Brain microvascular endothelial cell (primary cell): ENCODE measurements around the gene TMEM208.

Experiments
- DNase-seq: peaks from one replicate; pipeline ENCODE4 v3.0.0-alpha.2; 2020
- H3K27ac ChIP-seq: fragments of 250-450 bp; sonication (Bioruptor Pico); 2 replicates; pipeline ENCODE4 v1.5.1; 2020; ENCODE audit warnings: mild to moderate bottlenecking, moderate library complexity
- H3K27me3 ChIP-seq: fragments of 250-450 bp; sonication (Bioruptor Pico); replicated peaks from 2 replicates; pipeline ENCODE4 v1.5.1; 2020; ENCODE audit warnings: mild to moderate bottlenecking
- H3K36me3 ChIP-seq: fragments of 250-450 bp; sonication (Bioruptor Pico); replicated peaks from 2 replicates; pipeline ENCODE4 v1.5.1; 2020; ENCODE audit warnings: mild to moderate bottlenecking
- H3K4me3 ChIP-seq: 2 replicates; pipeline ENCODE4 v1.5.1; 2011; ENCODE audit warnings: low read depth, mild to moderate bottlenecking, control low read depth, low read length, moderate library complexity
- in situ Hi-C: cut with HindIII; loops from 2 replicates; pipeline ENCODE4 v1.10.0; 2017; ENCODE audit warnings: low sequenced_read_pairs, low pct_ligation_motif_present
- TF ChIP-seq, protein P1 (sequence below): IDR thresholded peaks from 2 replicates; pipeline ENCODE4 v1.5.1; 2011; ENCODE audit warnings: low read depth, mild to moderate bottlenecking, moderate library complexity, low read length, control low read depth, inconsistent platforms; ENCODE audit errors: missing control alignments

Gene TMEM208

DNA sequence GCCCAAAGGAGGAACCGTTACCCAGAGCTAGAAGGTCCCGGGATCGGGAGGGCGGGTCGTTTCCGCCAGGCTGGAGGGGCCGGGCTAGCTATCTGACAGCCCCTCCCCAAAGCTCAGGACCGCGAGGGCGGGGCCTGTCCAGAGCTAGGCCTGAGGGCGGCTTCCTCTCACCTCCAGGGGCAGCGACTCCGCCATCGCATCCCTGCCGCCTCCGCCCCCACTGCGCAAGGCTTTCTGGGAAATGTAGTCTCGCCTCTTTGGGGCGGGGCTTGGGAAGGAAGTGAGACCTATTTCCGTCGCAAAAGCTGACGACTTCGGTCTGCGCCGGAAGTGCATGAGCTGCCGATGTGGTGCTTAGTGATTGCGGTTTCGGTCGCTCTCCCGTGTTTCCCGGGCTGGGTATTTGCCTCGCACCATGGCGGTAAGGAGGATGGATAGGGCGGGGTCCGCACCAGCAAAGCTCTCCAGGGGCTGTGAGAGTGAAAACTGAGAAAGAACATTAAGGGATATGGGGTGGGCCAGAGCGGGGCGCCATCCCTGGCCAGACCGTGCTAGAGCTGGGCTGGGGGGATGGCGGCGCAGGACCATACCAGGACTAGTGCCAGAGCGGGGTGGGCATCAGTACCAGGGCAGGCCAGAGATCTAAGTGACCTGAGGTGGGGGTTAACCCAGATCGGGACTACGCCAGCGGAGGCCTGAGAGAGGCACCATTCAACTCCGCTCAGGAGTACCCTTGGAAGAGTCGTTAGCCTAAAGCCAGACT lies at the start of gene TMEM208:
TSS of gene TMEM208 (plus strand) at position 327 of the 763 bp plus-strand sequence. CDS start at position 416, 89 bp downstream.
- H3K36me3 ChIP-seq = peaks cover 40% of the 10 kb centered on the region
- peak; percentile 98 for DNase-seq
- in situ Hi-C loops = no loop called here
- H3K27ac ChIP-seq = peak within 1 kb of the TSS; percentile 77
- peak within 1 kb of the TSS; percentile 98 for H3K4me3 ChIP-seq
- TF ChIP-seq, protein P1, sequence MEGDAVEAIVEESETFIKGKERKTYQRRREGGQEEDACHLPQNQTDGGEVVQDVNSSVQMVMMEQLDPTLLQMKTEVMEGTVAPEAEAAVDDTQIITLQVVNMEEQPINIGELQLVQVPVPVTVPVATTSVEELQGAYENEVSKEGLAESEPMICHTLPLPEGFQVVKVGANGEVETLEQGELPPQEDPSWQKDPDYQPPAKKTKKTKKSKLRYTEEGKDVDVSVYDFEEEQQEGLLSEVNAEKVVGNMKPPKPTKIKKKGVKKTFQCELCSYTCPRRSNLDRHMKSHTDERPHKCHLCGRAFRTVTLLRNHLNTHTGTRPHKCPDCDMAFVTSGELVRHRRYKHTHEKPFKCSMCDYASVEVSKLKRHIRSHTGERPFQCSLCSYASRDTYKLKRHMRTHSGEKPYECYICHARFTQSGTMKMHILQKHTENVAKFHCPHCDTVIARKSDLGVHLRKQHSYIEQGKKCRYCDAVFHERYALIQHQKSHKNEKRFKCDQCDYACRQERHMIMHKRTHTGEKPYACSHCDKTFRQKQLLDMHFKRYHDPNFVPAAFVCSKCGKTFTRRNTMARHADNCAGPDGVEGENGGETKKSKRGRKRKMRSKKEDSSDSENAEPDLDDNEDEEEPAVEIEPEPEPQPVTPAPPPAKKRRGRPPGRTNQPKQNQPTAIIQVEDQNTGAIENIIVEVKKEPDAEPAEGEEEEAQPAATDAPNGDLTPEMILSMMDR = peak; percentile 32
- no peaks in the 10 kb centered on the region for H3K27me3 ChIP-seq

DNA sequence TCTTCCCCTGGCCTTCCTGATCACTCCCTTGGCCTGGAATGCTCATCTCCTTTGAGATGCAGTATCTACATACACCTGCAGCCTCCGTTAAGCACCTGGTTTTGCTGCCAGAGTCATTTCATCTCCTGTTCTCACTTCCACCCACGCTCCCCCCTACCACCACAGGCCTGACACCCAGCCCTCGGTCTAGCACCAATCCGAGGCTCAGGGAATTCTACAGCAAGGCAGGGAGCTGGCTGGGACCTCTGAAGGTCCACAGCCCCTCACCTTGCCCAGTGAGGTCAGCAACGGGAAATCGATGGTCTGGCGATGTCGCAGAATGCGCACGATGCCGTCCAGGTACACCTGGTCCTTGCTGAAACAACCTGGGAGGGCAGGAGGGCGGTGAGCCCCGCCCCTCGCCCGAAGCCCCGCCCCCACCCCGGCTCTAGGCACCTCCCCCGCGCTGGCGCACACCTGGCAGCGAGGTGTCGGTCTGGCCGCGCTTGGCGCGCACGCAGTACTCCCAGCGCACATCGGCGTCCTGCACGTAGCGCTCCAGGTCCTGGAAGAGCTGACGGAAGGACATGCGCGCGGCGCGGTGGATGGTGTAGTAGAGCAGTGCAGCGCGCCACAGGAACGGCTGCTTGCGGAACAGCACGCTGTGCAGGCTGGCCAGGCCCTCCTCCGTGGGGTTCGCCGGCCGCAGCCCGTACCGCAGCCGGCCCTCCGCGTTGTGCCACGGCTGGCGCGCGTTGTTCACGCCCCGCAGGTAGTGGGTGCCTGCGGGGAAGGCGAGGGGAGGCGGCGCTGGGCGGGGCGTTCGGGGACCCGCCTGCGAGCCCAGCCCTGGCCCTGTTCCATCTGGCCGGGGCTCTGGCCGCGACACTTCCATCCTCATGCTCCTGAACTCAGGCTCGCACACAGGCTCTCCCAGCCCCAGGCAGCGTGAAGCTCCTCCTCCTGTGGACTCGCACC lies 48.9 kb upstream of the TMEM208 start:
- in situ Hi-C loops = no loop called here
- Histone ChIP-seq H3K27ac (no peak overlapping the region), H3K36me3 (no peaks in the 10 kb centered on the region), H3K4me3 (peak overlapping the region; percentile 43), H3K27me3 (no peaks in the 10 kb centered on the region)
- DNase-seq = no peak
- TF ChIP-seq, protein P1 = peak; percentile 30

DNA sequence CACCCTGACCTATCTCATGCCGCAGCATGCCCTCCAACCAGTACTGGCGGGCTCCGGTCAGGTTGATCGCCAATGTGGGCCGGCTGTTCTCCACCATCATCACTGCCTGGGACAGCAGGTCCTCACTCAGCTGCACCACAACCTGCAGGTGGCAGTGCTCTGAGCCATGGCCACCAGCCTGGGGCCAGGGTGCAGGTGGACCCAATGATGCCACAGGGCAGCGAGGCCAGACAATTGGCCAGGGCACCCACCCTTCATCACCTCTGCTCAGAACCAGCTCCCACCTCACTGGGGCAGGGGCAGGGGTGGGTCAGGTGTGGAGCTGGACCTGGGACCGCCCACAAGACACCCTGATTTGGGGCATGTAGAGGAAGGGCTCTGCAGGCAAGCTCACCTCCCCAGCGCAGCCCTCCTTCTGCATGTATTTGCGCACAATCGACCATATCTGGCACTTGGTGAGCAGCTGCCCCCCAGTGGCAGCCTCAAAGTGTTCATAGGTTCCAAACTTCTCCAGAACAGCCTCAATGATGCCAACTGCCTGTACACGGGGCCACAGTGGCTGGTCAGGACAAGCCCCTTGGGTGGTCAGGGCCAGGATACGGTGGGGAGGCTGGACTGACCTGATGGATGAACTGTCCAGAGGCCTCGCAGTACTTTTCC lies 47.4 kb upstream of the TMEM208 start:
- no peak for DNase-seq
- Histone ChIP-seq H3K4me3 (no peak overlapping the region), H3K27me3 (no peaks in the 10 kb centered on the region), H3K27ac (no peak overlapping the region), H3K36me3 (no peaks in the 10 kb centered on the region)
- TF ChIP-seq, protein P1 = peak; percentile 41
- in situ Hi-C loops = no loop called here

DNA sequence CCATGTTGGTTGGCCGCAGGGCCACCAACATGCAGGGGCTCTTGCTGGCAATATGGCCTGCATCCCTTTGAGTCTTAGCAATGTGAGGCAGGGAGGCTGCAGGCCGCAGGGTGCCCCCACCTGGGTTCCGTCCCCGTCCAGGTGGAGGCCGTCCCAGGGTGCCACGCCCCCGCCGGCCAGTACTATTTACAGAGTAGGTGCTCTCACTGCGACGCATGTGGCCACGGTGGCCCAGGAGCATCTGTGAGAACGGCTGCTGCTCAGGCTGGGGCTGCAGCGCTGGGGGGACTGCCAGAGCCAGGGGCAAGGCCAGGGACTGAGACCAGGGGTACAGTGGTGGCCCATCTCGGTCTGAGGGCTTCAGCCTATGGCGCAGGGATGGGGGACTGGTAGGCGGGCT lies 46.8 kb upstream of the TMEM208 start:
- TF ChIP-seq, protein P1 = no peak
- Histone ChIP-seq H3K27me3 (no peaks in the 10 kb centered on the region), H3K4me3 (no peak overlapping the region), H3K27ac (no peak overlapping the region), H3K36me3 (no peaks in the 10 kb centered on the region)
- DNase-seq = no peak
- in situ Hi-C loops = no loop called here

DNA sequence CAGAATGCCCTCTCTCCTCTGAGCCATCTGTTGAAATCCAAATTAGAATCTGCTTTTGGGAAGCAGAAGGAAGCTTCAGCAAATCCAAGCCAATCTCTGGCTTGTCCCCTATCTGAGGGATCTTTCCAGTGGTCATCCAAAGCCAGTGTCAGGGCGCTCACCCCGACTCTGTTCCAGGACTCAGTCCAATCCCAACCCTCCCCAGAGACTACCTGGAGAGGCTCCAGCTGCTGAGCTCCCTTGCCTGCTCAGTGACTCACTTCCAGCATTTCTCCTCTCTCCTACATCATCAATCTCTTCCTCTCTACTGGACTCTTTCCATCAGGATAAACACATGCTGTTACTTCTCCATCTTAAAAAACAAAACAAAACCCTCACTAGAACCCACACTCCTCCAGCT lies 45.6 kb upstream of the TMEM208 start:
- in situ Hi-C loops = no loop called here
- TF ChIP-seq, protein P1 = no peak
- Histone ChIP-seq H3K4me3 (no peak overlapping the region), H3K27me3 (no peaks in the 10 kb centered on the region), H3K27ac (no peak overlapping the region), H3K36me3 (no peaks in the 10 kb centered on the region)
- DNase-seq = peak; percentile 69
